ENCODE data around the gene SHMT2.

GRCh38 chr12:57216921-57217879, 12.3 kb upstream of the SHMT2 start:
- TF ChIP-seq CTCF (IDR thresholded peaks at IDR 0.05 in 2 of 3, conservative IDR thresholded peaks at IDR 0.05 in 1 of 3; ENCODE audit: borderline replicate concordance in 1 of 3, insufficient read depth in 1 of 3, low read depth in 2 of 3, low read length in 2 of 3) (no peak), EZH2 (IDR thresholded peaks at IDR 0.05) (no peak), JUND (IDR thresholded peaks at IDR 0.05) (no peak), CEBPB (IDR thresholded peaks at IDR 0.05; ENCODE audit: low read depth) (no peak), REST (IDR thresholded peaks at IDR 0.05; ENCODE audit: low read depth) (no peak), ZFX (IDR thresholded peaks at IDR 0.05) (no peak), SIN3A (IDR thresholded peaks at IDR 0.05; ENCODE audit: low read depth) (no peak), EGR1 (IDR thresholded peaks at IDR 0.05; ENCODE audit: low read depth) (no peak), EZH2phosphoT487 (IDR thresholded peaks at IDR 0.05; ENCODE audit: borderline replicate concordance) (no peak), MAX (IDR thresholded peaks at IDR 0.05) (no peak), ATF3 (IDR thresholded peaks at IDR 0.05) (no peak), POLR2A (IDR thresholded peaks at IDR 0.05; ENCODE audit: borderline replicate concordance, extremely low read depth, insufficient read depth, insufficient read length) (no peak), POLR2AphosphoS5 (IDR thresholded peaks at IDR 0.05; ENCODE audit: low read depth, low read length) (no peak), SRF (IDR thresholded peaks at IDR 0.05; ENCODE audit: low read depth) (no peak)
